ENCODE measurements around the gene NUF2. TPM values are rescaled to one million over a fixed set of nuclear protein-coding genes. Genes with fewer than 3 reads are reported as not detected.

Gene NUF2
- total RNA-seq, 2 experiments from 2014 or later, result 86.1 to 92.5 TPM

DNA sequence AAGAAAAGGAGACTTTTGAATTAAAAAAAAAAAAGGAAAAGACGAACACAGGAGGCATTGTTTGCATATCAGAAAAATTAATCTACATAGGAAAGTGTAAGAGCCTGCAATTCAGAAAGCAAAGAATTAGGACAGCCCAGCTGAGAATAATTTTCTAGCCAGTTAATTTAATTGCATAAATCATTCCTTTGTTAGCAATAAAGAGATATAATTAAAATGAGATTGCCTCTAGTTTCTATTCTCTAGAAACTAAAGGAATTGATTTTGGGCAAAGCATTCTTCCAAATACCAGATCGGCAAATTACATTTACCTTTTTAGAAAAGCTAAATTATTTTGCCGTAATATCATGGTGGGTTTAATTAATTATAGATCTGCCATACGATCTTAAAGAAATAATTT is 46.0 kb downstream of the NUF2 start:
- H3K9me2 ChIP-seq (ENCODE audit: insufficient read depth, low read length), result no peaks in the 10 kb centered on the region
- no peak overlapping the region for H3K4me3 ChIP-seq (ENCODE audit: low read depth, low read length, poor library complexity, severe bottlenecking)
- H3K36me3 ChIP-seq (ENCODE audit: insufficient read depth, low read length), result no peaks in the 10 kb centered on the region
- H4K20me1 ChIP-seq (ENCODE audit: insufficient read depth, low read length), result no peaks in the 10 kb centered on the region
- no peaks in the 10 kb centered on the region for H3K79me2 ChIP-seq (ENCODE audit: insufficient read depth, low read depth, low read length)
- no peaks in the 10 kb centered on the region for H3K4me1 ChIP-seq (ENCODE audit: insufficient read depth, low read length, poor library complexity, severe bottlenecking)
- intact Hi-C loops (cut with micrococcal nuclease; ENCODE audit: unreplicated experiment), result no loop called here
- ChIA-PET CTCF (ENCODE audit: unreplicated experiment) (no interaction called here), POLR2A (no interaction called here)
- no peak overlapping the region for H3K27ac ChIP-seq (ENCODE audit: low read depth, low read length, poor library complexity, severe bottlenecking)
- no TSS peak for BruUV-seq (replicated peaks)
- DNase-seq (ENCODE audit: low spot score), result no peak
- H3K9me3 ChIP-seq (ENCODE audit: low read length), result no peaks in the 10 kb centered on the region; the same call in 1 of the 2 replicates
- H3K4me2 ChIP-seq (ENCODE audit: low read length), result no peak overlapping the region
- TF ChIP-seq, protein P1, sequence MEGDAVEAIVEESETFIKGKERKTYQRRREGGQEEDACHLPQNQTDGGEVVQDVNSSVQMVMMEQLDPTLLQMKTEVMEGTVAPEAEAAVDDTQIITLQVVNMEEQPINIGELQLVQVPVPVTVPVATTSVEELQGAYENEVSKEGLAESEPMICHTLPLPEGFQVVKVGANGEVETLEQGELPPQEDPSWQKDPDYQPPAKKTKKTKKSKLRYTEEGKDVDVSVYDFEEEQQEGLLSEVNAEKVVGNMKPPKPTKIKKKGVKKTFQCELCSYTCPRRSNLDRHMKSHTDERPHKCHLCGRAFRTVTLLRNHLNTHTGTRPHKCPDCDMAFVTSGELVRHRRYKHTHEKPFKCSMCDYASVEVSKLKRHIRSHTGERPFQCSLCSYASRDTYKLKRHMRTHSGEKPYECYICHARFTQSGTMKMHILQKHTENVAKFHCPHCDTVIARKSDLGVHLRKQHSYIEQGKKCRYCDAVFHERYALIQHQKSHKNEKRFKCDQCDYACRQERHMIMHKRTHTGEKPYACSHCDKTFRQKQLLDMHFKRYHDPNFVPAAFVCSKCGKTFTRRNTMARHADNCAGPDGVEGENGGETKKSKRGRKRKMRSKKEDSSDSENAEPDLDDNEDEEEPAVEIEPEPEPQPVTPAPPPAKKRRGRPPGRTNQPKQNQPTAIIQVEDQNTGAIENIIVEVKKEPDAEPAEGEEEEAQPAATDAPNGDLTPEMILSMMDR (conservative IDR thresholded peaks at IDR 0.05; ENCODE audit: low read length), result no peak
- no peak for TF ChIP-seq EZH2phosphoT487 (IDR thresholded peaks at IDR 0.05; ENCODE audit: borderline replicate concordance, low read depth, low read length)
- H2AFZ ChIP-seq (ENCODE audit: low read length), result no peak overlapping the region

DNA sequence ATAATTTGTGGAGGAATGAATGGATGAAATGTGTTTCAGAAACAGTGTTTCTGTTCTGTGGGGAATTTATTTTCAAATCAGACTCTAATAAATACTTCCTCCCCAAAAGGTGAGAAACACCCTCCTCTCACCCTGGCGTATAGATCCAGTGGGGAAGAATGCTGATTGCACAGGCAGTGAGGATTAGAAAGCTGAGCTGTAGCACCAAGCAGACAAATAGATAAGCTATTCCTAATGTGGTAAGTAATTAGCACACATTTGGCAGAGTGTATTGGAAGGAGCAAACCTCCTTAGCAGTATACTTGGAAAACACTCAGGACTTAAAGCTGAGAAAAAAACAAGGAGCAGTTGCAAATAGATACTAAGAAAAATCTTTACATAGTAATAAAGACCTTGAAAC is 50.8 kb downstream of the NUF2 start:
- TF ChIP-seq EZH2phosphoT487 (IDR thresholded peaks at IDR 0.05; ENCODE audit: borderline replicate concordance, low read depth, low read length), result no peak
- TF ChIP-seq, protein P1 (conservative IDR thresholded peaks at IDR 0.05; ENCODE audit: low read length), result no peak
- Histone ChIP-seq H3K4me1 (ENCODE audit: insufficient read depth, low read length, poor library complexity, severe bottlenecking) (no peaks in the 10 kb centered on the region), H3K79me2 (ENCODE audit: insufficient read depth, low read depth, low read length) (no peaks in the 10 kb centered on the region), H2AFZ (ENCODE audit: low read length) (no peak overlapping the region), H3K9me2 (ENCODE audit: insufficient read depth, low read length) (no peaks in the 10 kb centered on the region), H3K9me3 (ENCODE audit: low read length) (no peaks in the 10 kb centered on the region; the same call in 1 of the 2 replicates), H3K4me2 (ENCODE audit: low read length) (no peak overlapping the region), H3K4me3 (ENCODE audit: low read depth, low read length, poor library complexity, severe bottlenecking) (no peak overlapping the region), H3K27ac (ENCODE audit: low read depth, low read length, poor library complexity, severe bottlenecking) (no peak overlapping the region), H3K36me3 (ENCODE audit: insufficient read depth, low read length) (no peaks in the 10 kb centered on the region), H4K20me1 (ENCODE audit: insufficient read depth, low read length) (no peaks in the 10 kb centered on the region)
- no TSS peak for BruUV-seq (replicated peaks)
- intact Hi-C loops (cut with micrococcal nuclease; ENCODE audit: unreplicated experiment), result no loop called here
- DNase-seq (ENCODE audit: low spot score), result no peak
- ChIA-PET CTCF (ENCODE audit: unreplicated experiment) (no interaction called here), POLR2A (interaction anchor here (1.3 kb wide), 1 partner anchor 22 kb away, joined by 3 read pairs; no protein-coding TSS in a partner anchor)

DNA sequence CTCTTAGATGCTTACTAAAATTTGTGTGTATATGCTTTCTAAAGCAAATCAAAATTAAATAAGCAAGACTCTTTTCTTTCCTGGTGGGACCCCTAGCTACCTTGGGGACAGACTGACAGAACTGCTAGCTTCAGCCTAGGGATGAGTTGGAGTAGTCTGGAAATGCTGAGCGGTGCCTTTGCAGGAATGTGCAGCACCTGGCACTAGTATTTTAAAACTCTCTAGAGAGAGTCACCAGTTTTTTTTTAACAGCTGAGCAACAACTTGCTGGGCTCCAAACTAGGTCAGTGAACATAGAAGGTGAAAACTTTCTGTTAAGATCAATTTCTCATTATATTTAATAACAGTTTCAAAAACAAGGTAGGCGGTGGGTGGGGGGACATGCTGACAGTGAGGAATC is 56.8 kb downstream of the NUF2 start:
- Histone ChIP-seq H3K36me3 (ENCODE audit: insufficient read depth, low read length) (no peaks in the 10 kb centered on the region), H3K4me3 (ENCODE audit: low read depth, low read length, poor library complexity, severe bottlenecking) (no peak overlapping the region), H3K27ac (ENCODE audit: low read depth, low read length, poor library complexity, severe bottlenecking) (no peak overlapping the region), H3K79me2 (ENCODE audit: insufficient read depth, low read depth, low read length) (no peaks in the 10 kb centered on the region), H3K4me2 (ENCODE audit: low read length) (no peak overlapping the region), H4K20me1 (ENCODE audit: insufficient read depth, low read length) (no peaks in the 10 kb centered on the region), H2AFZ (ENCODE audit: low read length) (no peak overlapping the region), H3K9me2 (ENCODE audit: insufficient read depth, low read length) (no peaks in the 10 kb centered on the region), H3K9me3 (ENCODE audit: low read length) (no peaks in the 10 kb centered on the region), H3K4me1 (ENCODE audit: insufficient read depth, low read length, poor library complexity, severe bottlenecking) (no peaks in the 10 kb centered on the region)
- BruUV-seq (replicated peaks), result no TSS peak
- ChIA-PET POLR2A (no interaction called here), CTCF (ENCODE audit: unreplicated experiment) (no interaction called here)
- no peak for DNase-seq (ENCODE audit: low spot score)
- TF ChIP-seq EZH2phosphoT487 (IDR thresholded peaks at IDR 0.05; ENCODE audit: borderline replicate concordance, low read depth, low read length), result no peak
- TF ChIP-seq, protein P1 (conservative IDR thresholded peaks at IDR 0.05; ENCODE audit: low read length), result no peak
- intact Hi-C loops (cut with micrococcal nuclease; ENCODE audit: unreplicated experiment), result no loop called here

All from OCI-LY7 (cell line).